Suprapubic skin (tissue), 2 donors: ENCODE results near the gene UBXN4.

ENCODE experiments used
- EP300 ChIP-seq: sonication (generic); formaldehyde crosslinking; IDR thresholded peaks from one replicate; pipeline ENCODE4 v1.6.1; 2017; ENCODE audit warnings: antibody characterized with exemption
- POLR2A ChIP-seq, 2 donors: fragments of 450-650 bp; IDR thresholded peaks; one replicate each; pipeline ENCODE4 v1.6.1; 2017; ENCODE audit warnings: antibody characterized with exemption in 2 of 2, mild to moderate bottlenecking in 2 of 2, moderate library complexity in 2 of 2

DNA sequence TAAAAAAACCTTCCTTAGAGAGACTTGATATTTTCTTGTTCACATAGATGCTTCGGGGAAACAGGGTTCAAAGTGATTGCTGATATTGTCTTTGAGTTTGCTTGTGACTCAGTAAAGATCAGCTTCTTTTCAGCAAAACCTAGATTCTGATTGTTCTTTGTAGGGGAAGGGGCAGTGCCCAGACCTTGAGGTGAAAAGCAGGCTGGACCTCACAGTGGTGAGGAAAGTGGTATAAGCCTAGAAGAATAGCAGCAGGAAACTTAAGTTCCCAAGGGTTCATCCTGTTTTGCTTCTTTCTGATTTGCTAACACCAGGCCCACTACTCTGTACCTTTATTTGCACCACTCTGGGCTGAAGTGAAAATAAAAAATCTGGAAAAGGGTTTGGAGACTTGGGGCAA is 20.9 kb downstream of the UBXN4 start:
- TF ChIP-seq POLR2A (IDR thresholded peaks at IDR 0.05), result no peak
- no peak for TF ChIP-seq EP300
